Mesodermal cell (in vitro differentiated cells): ENCODE measurements around the gene PARP12.

Source experiments
- H3K27ac ChIP-seq: 2 replicates; pipeline ENCODE4 v1.7.0; 2013; ENCODE audit warnings: mild to moderate bottlenecking, low read depth, low read length, moderate library complexity; ENCODE audit not compliant: severe bottlenecking
- H3K36me3 ChIP-seq: 2 replicates; pipeline ENCODE4 v1.7.1; 2013; ENCODE audit warnings: mild to moderate bottlenecking, low read length, moderate library complexity; ENCODE audit not compliant: control insufficient read depth, insufficient read depth
- H3K4me1 ChIP-seq: one replicate; pipeline ENCODE4 v1.7.1; 2013; ENCODE audit warnings: mild to moderate bottlenecking, low read length; ENCODE audit not compliant: insufficient read depth, control insufficient read depth, poor library complexity, severe bottlenecking
- H3K4me3 ChIP-seq: 2 replicates; pipeline ENCODE4 v1.7.0; 2013; ENCODE audit warnings: low read length, control low read depth, mild to moderate bottlenecking; ENCODE audit not compliant: insufficient read depth, poor library complexity, severe bottlenecking; ENCODE audit errors: extremely low read depth
- H3K9me3 ChIP-seq: 2 replicates; pipeline ENCODE4 v1.7.1; 2013; ENCODE audit warnings: mild to moderate bottlenecking, low read length, moderate library complexity; ENCODE audit not compliant: control insufficient read depth
- WGBS, 2 experiments: methylation state at CpG; one replicate each; pipeline ENCODE4 v1.1.5; 2013; ENCODE audit warnings: missing lambda C conversion rate in 2 of 2; ENCODE audit not compliant: insufficient coverage in 2 of 2; 5-methylcytosine and 5-hydroxymethylcytosine counted together

PARP12 gene

DNA sequence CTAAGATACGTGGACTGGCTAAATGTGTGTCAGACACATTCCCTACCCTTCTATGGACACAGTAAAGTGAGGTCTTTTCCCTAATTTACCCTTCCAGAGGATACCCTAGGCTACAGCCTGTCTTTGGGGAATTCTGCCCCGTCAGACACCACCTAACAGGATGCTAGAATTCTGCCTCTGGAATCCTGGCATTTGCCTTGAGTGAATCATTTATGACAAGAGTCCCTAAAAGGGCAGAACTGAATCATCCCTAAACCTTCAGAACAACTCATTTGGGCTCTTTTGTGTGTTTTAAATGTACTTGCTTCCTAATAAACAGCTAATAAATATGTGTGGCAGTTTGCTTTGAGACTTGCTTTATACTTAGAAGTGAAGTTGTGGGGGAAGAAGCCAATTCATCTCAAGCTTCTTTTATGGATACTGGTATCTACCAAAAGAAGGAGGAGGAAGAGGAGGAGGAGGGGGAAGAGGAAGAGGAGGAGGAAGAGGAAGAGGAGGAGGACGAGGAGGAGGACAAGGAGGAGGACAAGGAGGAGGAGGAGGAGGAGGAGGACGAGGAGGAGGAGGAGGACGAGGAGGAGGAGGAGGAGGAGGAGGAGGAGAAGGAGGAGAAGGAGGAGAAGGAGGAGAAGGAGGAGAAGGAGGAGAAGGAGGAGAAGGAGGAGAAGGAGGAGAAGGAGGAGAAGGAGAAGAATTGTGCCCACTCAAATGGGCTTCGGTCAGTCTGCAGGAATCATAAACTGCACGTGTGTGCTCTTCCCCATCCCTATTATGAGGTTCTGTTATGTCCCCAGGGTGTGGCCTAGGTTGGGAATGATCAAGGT, 27.1 kb downstream of the PARP12 start:
- H3K9me3 ChIP-seq: no peaks in the 10 kb centered on the region
- H3K4me1 ChIP-seq: peaks cover 5% of the 10 kb centered on the region
- no peak overlapping the region for H3K27ac ChIP-seq
- H3K4me3 ChIP-seq: no peak overlapping the region
- 100% methylated on average over 1 of the region's 7 CpGs for WGBS, 2 experiments
- no peaks in the 10 kb centered on the region for H3K36me3 ChIP-seq

DNA sequence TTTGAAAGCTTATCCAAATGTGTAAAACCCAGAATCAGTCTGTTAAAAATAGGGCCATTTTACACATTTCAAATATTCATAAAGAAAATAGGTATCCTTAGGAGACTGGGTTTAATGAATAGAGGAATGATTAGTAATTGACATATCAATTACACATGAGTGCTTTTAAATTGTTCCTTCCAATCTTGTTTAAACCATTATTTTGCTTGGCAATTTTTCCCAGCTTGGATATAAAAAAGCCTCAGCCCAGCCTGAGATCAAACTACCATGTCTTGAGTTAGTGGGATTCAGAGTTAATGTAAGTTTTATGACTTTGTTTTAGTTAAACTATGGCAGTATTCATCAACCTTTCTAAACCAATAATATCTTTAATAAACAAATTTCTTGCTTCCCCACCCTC, 28.3 kb downstream of the PARP12 start:
- Histone ChIP-seq H3K9me3 (no peaks in the 10 kb centered on the region), H3K4me1 (peaks cover 5% of the 10 kb centered on the region), H3K27ac (no peak overlapping the region), H3K36me3 (no peaks in the 10 kb centered on the region), H3K4me3 (no peak overlapping the region)

DNA sequence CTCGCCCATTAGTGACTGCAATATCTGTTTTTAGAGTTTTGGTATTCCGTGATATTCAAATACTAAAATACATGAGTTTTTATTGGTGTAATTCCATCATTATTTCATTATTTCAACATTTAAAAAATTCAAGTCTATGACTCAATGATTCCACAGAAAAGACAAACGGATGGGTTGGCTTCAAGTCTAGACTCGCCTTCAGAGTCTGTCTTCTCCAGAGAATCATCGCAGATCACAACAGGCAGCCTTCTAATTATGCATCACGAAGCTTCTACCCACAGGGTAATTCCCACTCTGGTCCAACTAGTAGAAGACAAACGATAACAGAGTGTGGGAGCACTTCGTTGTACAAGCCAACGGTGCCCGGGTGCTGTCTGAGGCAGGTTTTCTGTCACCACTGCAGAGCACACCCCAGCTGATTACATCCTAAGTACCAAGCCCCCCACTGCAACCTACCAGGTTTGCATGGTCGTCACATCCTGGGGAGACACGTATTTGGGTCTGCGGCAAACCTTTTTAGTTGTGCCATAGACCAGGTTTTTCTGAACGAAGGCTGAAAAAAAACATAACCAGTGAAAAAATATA, 28.9 kb downstream of the PARP12 start:
- H3K36me3 ChIP-seq: no peaks in the 10 kb centered on the region
- no peak overlapping the region for H3K4me3 ChIP-seq
- H3K27ac ChIP-seq: no peak overlapping the region
- no peaks in the 10 kb centered on the region for H3K4me1 ChIP-seq
- WGBS, 2 experiments: 94 to 95% methylated on average over 8 to 9 of the region's 14 CpGs
- no peaks in the 10 kb centered on the region for H3K9me3 ChIP-seq

DNA sequence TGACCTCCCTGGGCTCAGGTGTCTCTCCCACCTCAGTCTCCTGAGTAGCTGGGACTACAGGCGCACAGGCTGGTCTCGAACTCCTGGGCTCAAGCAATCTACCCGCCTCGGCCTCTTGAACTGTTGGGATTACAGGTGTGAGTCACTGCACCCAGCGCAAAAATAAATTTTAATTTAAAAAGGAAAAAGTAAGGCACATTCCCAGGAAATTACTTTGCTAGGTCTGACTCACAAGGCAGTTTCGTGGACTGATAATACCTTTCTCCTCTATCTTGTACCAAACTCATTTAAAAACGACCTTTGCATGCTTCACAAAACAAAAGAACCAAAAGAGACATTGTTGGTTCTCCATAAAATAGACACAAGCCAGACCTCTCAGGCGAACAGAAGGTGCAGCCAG, 29.7 kb downstream of the PARP12 start:
- WGBS, 2 experiments: 93 to 95% methylated on average over 6 of the region's 8 CpGs

DNA sequence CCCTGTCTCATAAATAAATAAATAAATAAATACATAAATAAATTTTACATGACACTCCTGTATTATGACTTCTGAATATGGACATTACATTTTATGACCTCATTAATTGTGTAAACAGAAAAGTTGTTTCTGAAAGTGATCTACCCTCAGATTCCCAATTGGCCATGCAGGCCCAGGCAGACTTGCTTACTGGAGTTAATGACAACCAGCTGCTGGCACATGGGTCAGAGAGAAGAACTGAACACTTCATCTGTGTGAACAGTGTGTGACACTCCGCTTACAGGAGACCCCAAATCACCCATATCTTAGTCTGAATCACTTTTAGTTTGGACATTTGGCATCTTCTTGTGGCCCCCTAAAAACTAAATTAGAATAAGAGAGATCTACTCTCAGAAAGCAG, 31.4 kb downstream of the PARP12 start:
- no CpG with 5 or more reads among the region's 1 CpG for WGBS, 2 experiments
- Histone ChIP-seq H3K4me3 (no peak overlapping the region), H3K36me3 (no peaks in the 10 kb centered on the region), H3K27ac (no peak overlapping the region), H3K9me3 (no peaks in the 10 kb centered on the region), H3K4me1 (no peaks in the 10 kb centered on the region)

More for the DNA sequence above, 29.7 kb downstream of the PARP12 start:
- H3K36me3 ChIP-seq: no peaks in the 10 kb centered on the region
- no peaks in the 10 kb centered on the region for H3K9me3 ChIP-seq
- H3K4me1 ChIP-seq: no peaks in the 10 kb centered on the region
- no peak overlapping the region for H3K4me3 ChIP-seq
- H3K27ac ChIP-seq: no peak overlapping the region

DNA sequence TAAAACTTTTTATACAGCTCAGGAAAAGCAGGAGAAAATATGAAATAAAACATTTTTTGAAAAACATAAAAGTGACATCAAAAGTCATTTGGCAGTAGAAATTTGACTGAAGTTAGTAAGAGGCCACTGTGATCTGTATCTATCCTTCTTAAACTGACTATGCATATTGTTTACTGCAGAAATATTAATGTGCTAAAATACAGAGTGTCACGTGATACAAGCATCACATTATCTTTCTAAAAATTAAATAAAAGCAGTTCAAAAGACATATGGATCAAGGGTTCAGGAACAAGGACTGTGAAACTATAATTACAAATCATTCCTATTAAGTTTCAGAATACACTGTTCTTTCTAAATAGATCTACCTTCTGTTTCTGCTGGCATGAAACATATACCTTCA, 33.7 kb downstream of the PARP12 start:
- WGBS, 2 experiments: no CpG with 5 or more reads among the region's 1 CpG
- H3K27ac ChIP-seq: no peak overlapping the region
- no peaks in the 10 kb centered on the region for H3K9me3 ChIP-seq
- no peaks in the 10 kb centered on the region for H3K4me1 ChIP-seq
- no peaks in the 10 kb centered on the region for H3K36me3 ChIP-seq
- H3K4me3 ChIP-seq: no peak overlapping the region

DNA sequence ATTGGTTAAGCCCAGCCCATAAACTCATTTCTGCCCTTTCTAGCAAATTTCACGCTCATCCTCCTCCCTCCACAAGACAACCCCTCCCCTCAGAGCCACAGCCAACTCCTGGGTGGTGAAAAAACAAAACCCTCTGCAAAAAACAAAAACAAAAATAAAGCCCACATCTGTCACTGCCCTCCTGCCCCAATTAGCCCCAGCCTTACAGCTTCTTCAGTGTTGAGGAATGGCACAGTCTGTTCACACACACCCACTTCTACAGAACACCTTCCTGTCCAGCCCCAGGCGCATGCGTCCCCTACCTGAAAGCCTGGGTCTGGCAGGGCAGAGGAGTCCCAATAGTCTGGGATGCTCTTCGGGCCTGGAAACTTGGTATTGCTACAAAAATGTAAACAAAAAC, 34.4 kb downstream of the PARP12 start:
- WGBS, 2 experiments: 90 to 100% methylated on average over 3 to 4 of the region's 4 CpGs
- H3K4me3 ChIP-seq: no peak overlapping the region
- H3K27ac ChIP-seq: no peak overlapping the region
- H3K4me1 ChIP-seq: no peaks in the 10 kb centered on the region
- H3K9me3 ChIP-seq: no peaks in the 10 kb centered on the region
- no peaks in the 10 kb centered on the region for H3K36me3 ChIP-seq

DNA sequence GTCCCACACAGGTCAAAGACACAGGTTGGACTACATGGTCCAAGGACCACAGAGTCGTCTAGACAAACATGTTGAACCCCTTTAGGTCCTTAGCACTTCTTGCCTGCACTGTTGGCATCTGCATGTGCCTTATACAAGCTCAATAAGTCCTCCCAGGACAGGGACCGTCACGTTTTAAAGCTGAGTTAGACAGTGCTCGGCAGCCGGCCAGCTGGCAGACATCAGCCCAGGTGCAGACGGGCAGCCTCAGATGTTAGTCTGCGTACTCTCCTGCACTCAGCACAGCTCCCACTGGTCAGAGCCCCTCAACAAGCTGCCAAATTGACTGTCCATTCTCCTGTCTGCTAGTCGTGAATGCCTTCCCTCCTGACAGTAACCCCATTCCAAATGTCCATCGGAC, 34.9 kb downstream of the PARP12 start:
- no peaks in the 10 kb centered on the region for H3K4me1 ChIP-seq
- no peaks in the 10 kb centered on the region for H3K36me3 ChIP-seq
- H3K9me3 ChIP-seq: no peaks in the 10 kb centered on the region
- no peak overlapping the region for H3K27ac ChIP-seq
- 87 to 95% methylated on average over 8 to 9 of the region's 9 CpGs for WGBS, 2 experiments
- no peak overlapping the region for H3K4me3 ChIP-seq

DNA sequence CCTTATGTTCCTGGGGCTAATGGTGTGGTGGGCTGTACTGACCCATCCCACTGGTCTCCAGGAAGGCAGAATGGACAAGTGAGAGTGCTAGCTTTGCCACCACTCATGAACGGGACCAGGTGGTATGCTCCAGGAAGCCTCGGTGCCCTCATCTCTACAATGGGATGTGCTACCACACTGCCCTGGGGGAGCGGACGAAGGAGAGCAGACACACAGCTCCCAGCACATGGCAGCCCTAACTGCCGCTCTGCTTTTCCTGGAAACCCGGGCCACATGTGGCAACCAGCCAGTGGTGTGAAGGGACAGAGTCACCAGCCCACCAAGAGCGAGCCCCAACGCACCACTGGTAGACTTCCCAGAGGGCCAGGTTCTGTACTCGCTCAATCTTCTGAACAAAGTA, 35.8 kb downstream of the PARP12 start:
- WGBS, 2 experiments: 88 to 89% methylated on average over 7 to 9 of the region's 9 CpGs
- H3K4me3 ChIP-seq: no peak overlapping the region
- no peak overlapping the region for H3K27ac ChIP-seq
- H3K4me1 ChIP-seq: no peaks in the 10 kb centered on the region
- no peaks in the 10 kb centered on the region for H3K9me3 ChIP-seq
- no peaks in the 10 kb centered on the region for H3K36me3 ChIP-seq

DNA sequence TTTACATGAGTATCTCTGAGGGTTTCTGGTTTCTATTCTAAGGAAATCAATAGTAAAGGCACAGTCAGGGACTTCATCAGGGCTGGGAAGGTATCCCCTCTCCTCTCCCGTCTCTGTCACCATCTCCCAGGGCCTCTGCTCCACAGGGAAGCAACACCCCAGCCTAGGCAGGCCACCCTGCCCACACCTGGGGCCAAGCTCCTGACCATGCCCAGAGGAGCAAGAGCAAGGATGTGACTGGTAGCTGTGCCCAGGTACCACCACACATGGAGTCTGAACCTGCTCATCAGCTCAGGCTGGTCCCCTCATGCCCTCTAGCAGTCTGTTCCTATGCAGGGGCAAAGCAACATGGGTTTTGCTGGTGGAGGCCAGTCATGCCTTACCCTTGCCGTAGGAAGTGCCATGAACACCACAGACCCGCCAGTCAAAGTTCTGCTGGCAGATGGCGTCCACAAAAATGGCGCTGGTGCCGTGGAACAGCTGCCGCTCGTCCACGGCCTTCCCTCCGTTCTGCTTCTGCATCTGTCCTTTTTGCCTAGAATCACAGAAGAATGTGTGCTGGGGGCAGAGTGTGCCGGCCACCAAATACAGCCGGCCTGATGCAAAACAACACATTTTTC, 36.8 kb downstream of the PARP12 start:
- no peak overlapping the region for H3K27ac ChIP-seq
- H3K4me1 ChIP-seq: no peaks in the 10 kb centered on the region
- no peak overlapping the region for H3K4me3 ChIP-seq
- H3K9me3 ChIP-seq: no peaks in the 10 kb centered on the region
- 95 to 98% methylated on average over 9 to 10 of the region's 12 CpGs for WGBS, 2 experiments
- no peaks in the 10 kb centered on the region for H3K36me3 ChIP-seq

DNA sequence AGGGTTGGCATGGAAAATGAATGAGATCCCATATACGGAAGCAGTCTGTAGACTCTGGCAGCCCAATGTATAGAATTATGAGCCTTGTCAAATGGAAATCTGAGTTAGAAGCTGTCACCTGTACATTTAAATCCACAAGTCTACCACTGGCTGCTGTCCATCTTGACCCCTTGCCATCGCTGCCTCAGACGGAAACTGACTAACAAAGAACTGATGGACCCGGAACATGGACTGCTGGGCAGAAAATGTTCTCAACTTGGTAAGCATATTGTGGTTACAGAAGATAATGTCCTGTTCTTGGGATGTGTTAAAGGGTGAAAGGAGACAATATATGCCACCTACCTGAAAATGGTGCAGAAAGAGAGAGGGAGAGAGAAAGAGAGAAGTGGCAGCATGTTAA, 37.5 kb downstream of the PARP12 start:
- Histone ChIP-seq H3K27ac (no peak overlapping the region), H3K4me3 (no peak overlapping the region), H3K4me1 (no peaks in the 10 kb centered on the region), H3K9me3 (no peaks in the 10 kb centered on the region), H3K36me3 (no peaks in the 10 kb centered on the region)
- 98 to 100% methylated on average over 1 to 4 of the region's 4 CpGs for WGBS, 2 experiments
